ENCODE measurements around the gene TCTN2. TPM values are rescaled to one million over a fixed set of nuclear protein-coding genes. Genes with fewer than 3 reads are reported as not detected.

TCTN2 gene
- total RNA-seq, 1 donor from 2014 or later = 12.8 TPM

DNA sequence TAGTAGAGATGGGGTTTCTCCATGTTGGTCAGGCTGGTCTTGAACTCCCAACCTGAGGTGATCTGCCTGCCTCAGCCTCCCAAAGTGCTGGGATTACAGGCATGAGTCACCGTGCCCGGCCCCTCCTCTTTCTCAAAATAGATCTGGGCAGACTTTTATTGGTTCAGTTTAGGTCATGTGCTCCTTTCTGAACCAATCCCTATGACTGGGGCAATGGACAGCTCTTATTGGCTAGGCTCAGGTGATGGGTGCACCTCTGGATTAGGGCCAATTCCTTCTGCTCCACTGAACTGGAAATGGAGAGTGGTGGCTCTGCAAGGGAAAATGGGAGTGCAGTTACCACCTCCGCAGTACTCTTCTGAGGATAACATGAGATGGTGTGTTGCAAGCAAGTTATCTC lies 35.0 kb downstream of the TCTN2 start:
- no peak overlapping the region for H3K27ac Mint-ChIP-seq (ENCODE audit: unreplicated experiment)
- H3K4me3 Mint-ChIP-seq (ENCODE audit: unreplicated experiment) = no peak overlapping the region
- H3K4me1 Mint-ChIP-seq (ENCODE audit: unreplicated experiment) = peaks cover 2% of the 10 kb centered on the region
- TF ChIP-seq, protein P1, sequence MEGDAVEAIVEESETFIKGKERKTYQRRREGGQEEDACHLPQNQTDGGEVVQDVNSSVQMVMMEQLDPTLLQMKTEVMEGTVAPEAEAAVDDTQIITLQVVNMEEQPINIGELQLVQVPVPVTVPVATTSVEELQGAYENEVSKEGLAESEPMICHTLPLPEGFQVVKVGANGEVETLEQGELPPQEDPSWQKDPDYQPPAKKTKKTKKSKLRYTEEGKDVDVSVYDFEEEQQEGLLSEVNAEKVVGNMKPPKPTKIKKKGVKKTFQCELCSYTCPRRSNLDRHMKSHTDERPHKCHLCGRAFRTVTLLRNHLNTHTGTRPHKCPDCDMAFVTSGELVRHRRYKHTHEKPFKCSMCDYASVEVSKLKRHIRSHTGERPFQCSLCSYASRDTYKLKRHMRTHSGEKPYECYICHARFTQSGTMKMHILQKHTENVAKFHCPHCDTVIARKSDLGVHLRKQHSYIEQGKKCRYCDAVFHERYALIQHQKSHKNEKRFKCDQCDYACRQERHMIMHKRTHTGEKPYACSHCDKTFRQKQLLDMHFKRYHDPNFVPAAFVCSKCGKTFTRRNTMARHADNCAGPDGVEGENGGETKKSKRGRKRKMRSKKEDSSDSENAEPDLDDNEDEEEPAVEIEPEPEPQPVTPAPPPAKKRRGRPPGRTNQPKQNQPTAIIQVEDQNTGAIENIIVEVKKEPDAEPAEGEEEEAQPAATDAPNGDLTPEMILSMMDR (IDR thresholded peaks at IDR 0.05) = no peak
- no peak for DNase-seq (ENCODE audit: extremely low spot score, unreplicated experiment)
- H3K27me3 Mint-ChIP-seq (ENCODE audit: unreplicated experiment) = no peaks in the 10 kb centered on the region
- peaks cover 12% of the 10 kb centered on the region for H3K36me3 Mint-ChIP-seq (ENCODE audit: unreplicated experiment)
- no peaks in the 10 kb centered on the region for H3K9me3 Mint-ChIP-seq (ENCODE audit: unreplicated experiment)

DNA sequence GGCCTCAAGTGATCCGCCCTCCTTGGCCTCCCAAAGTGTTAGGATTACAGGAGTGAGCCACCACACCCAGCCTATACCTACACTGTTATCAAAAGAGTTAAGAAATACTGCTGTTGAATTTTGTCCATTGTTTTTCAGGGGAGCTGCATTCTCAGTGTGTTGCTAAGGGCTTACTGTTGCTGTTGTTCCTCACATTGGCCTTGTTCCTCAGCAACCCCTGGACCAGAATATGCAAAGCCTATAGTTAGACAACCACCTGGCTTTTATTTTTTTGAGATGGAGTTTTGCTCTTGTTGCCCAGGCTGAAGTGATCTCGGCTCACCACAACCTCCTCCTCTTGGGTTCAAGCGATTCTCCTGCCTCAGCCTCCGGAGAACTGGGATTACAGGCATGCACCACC lies 36.6 kb downstream of the TCTN2 start:
- peaks cover 8% of the 10 kb centered on the region for H3K36me3 Mint-ChIP-seq (ENCODE audit: unreplicated experiment)
- H3K4me3 Mint-ChIP-seq (ENCODE audit: unreplicated experiment) = no peak overlapping the region
- H3K4me1 Mint-ChIP-seq (ENCODE audit: unreplicated experiment) = peaks cover 11% of the 10 kb centered on the region
- no peaks in the 10 kb centered on the region for H3K27me3 Mint-ChIP-seq (ENCODE audit: unreplicated experiment)
- no peaks in the 10 kb centered on the region for H3K9me3 Mint-ChIP-seq (ENCODE audit: unreplicated experiment)
- H3K27ac Mint-ChIP-seq (ENCODE audit: unreplicated experiment) = no peak overlapping the region
- TF ChIP-seq, protein P1 (IDR thresholded peaks at IDR 0.05) = no peak
- DNase-seq (ENCODE audit: extremely low spot score, unreplicated experiment) = no peak

DNA sequence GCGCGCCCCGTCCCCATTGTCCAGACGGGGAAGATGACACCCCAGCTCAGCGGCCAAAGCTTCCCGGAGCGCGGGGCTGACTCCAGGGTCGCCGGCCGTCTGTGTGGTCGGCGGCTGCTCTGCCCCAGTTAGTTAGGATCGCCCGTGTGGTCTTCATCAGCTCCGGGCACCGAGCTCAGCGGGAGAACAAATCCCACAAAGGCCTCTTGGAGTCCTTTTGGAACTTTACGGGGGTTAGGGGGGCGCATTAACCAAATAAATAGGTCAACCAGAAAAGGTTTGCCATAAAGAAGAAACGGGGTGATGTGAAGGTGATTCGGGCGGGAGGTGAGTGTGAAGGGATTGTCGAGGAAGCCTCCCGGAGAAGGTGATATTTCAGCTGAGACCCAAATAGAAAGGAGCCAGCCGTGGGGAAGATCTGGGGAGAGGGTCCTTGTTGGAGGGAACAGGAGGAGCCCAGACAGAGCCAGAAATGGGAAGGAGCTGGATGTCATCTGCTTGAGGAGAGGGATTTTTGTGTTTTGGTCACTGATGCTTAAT lies 41.9 kb downstream of the TCTN2 start:
- Mint-ChIP-seq H3K9me3 (ENCODE audit: unreplicated experiment) (no peaks in the 10 kb centered on the region), H3K27me3 (ENCODE audit: unreplicated experiment) (no peaks in the 10 kb centered on the region), H3K27ac (ENCODE audit: unreplicated experiment) (peak overlapping the region; percentile 42), H3K4me3 (ENCODE audit: unreplicated experiment) (peak overlapping the region; percentile 87), H3K36me3 (ENCODE audit: unreplicated experiment) (no peaks in the 10 kb centered on the region), H3K4me1 (ENCODE audit: unreplicated experiment) (peaks cover 35% of the 10 kb centered on the region)
- DNase-seq (ENCODE audit: extremely low spot score, unreplicated experiment) = no peak
- TF ChIP-seq, protein P1 (IDR thresholded peaks at IDR 0.05) = no peak

DNA sequence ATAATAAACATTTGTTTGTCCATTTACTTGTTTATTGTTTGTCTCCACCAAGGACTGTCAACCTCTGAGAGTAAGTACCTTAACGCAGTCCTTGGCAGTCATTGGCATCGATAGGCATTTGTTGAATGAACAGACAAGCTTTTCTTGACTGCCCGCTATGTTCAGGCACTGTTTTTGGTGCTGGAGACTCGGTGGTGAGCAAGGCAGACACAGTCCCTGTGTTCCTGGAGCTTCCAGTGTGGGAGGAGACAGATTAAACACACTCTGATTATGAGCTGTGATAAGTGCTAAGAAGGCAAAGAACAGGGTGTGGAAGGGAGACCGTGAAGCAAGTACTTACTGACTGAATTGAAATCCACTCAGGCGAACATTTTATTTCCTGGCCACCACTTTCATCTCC lies 42.5 kb downstream of the TCTN2 start:
- no peaks in the 10 kb centered on the region for H3K36me3 Mint-ChIP-seq (ENCODE audit: unreplicated experiment)
- DNase-seq (ENCODE audit: extremely low spot score, unreplicated experiment) = no peak
- H3K27ac Mint-ChIP-seq (ENCODE audit: unreplicated experiment) = no peak overlapping the region
- H3K9me3 Mint-ChIP-seq (ENCODE audit: unreplicated experiment) = no peaks in the 10 kb centered on the region
- TF ChIP-seq, protein P1 (IDR thresholded peaks at IDR 0.05) = no peak
- no peaks in the 10 kb centered on the region for H3K27me3 Mint-ChIP-seq (ENCODE audit: unreplicated experiment)
- peaks cover 35% of the 10 kb centered on the region for H3K4me1 Mint-ChIP-seq (ENCODE audit: unreplicated experiment)
- peak overlapping the region; percentile 87 for H3K4me3 Mint-ChIP-seq (ENCODE audit: unreplicated experiment)

DNA sequence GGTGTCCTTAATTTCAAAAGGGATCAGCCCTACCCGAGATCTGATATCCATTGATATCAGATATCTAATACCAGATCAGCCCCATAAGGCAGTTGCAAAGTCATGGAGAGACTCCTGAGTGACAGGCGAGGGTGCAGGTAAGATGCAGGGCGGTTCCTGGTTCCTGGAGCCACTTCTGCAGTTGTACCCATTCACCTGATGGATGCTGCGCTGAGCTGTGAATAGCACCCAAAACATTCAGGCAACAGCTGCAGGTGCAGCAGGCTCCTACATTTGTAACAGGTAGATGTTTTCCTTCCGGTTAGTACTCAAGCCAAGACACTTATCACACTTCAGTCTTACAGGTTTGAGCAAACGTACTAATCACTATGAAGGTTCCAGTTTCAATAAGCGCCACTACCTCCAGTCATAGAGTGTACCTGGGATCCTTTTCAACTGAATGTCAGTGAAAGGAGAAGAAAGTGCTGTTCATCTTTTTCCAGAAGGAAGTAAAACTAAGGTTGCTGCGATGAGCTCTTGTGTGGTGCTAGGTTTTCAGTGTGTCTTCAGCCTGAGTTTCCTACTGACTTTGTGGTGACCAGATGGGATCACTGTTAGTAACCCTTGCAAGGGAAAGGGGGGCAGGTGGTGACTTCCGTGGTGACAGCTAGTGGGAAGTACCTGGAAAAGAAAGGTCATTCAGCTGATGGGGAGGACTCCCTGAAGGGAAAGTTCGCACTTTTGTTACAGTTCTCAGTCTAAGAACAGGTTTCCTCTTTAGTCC lies 43.1 kb downstream of the TCTN2 start:
- TF ChIP-seq, protein P1 (IDR thresholded peaks at IDR 0.05) = no peak
- peak overlapping the region; percentile 87 for H3K4me3 Mint-ChIP-seq (ENCODE audit: unreplicated experiment)
- H3K9me3 Mint-ChIP-seq (ENCODE audit: unreplicated experiment) = no peaks in the 10 kb centered on the region
- no peak overlapping the region for H3K27ac Mint-ChIP-seq (ENCODE audit: unreplicated experiment)
- peaks cover 35% of the 10 kb centered on the region for H3K4me1 Mint-ChIP-seq (ENCODE audit: unreplicated experiment)
- no peaks in the 10 kb centered on the region for H3K27me3 Mint-ChIP-seq (ENCODE audit: unreplicated experiment)
- no peaks in the 10 kb centered on the region for H3K36me3 Mint-ChIP-seq (ENCODE audit: unreplicated experiment)
- no peak for DNase-seq (ENCODE audit: extremely low spot score, unreplicated experiment)
